Measurements from ENCODE around the gene PPP2R1B.

GRCh38 chr11:111700162-111700561 lies 66.0 kb downstream of the PPP2R1B start:
- TF ChIP-seq CTCF (IDR thresholded peaks at IDR 0.05) (no peak), EZH2 (IDR thresholded peaks at IDR 0.05; ENCODE audit: borderline replicate concordance, insufficient read depth, low read depth, low read length, poor library complexity, severe bottlenecking) (no peak)
